ENCODE measurements around the gene TRAPPC5.

The TRAPPC5 gene

GRCh38 chr19:7646426-7646700, 34.3 kb upstream of the TRAPPC5 start:
- DNase-seq, result no peak

GRCh38 chr19:7647156-7647555, 33.5 kb upstream of the TRAPPC5 start:
- DNase-seq, result no peak

- no peak for DNase-seq
Measured at GRCh38 chr19:7648265-7649014, 32.2 kb upstream of the TRAPPC5 start.

- no peak for DNase-seq
Measured at GRCh38 chr19:7650148-7650547, 30.5 kb upstream of the TRAPPC5 start.

GRCh38 chr19:7652061-7652641, 28.5 kb upstream of the TRAPPC5 start:
- DNase-seq, result peak; percentile 55 to 63

- DNase-seq, result no peak
Measured at GRCh38 chr19:7654401-7654800, 26.2 kb upstream of the TRAPPC5 start.

- no peak for DNase-seq
Measured at GRCh38 chr19:7655581-7655980, 25.1 kb upstream of the TRAPPC5 start.

- DNase-seq, result no peak
Measured at GRCh38 chr19:7657131-7657751, 23.4 kb upstream of the TRAPPC5 start.

- no peak for DNase-seq
Measured at GRCh38 chr19:7658219-7658686, 22.4 kb upstream of the TRAPPC5 start.

- no peak for DNase-seq
Measured at GRCh38 chr19:7661744-7662538, 18.7 kb upstream of the TRAPPC5 start.

- no peak for DNase-seq
Measured at GRCh38 chr19:7662657-7663056, 18.0 kb upstream of the TRAPPC5 start.

GRCh38 chr19:7663706-7664105, 16.9 kb upstream of the TRAPPC5 start:
- no peak for DNase-seq

GRCh38 chr19:7665076-7665475, 15.6 kb upstream of the TRAPPC5 start:
- no peak for DNase-seq

GRCh38 chr19:7668842-7669241, 11.8 kb upstream of the TRAPPC5 start, which contains the start of gene RETN:
Gene RETN (plus strand): TSS chr19:7669049. CDS start chr19:7669327, 278 bp downstream.
- DNase-seq, result no peak

- no peak for DNase-seq
Measured at GRCh38 chr19:7669641-7670040, 11.0 kb upstream of the TRAPPC5 start.

GRCh38 chr19:7670150-7670783, 10.4 kb upstream of the TRAPPC5 start:
- no peak for DNase-seq

- DNase-seq, result no peak
Measured at GRCh38 chr19:7670790-7671189, 9.8 kb upstream of the TRAPPC5 start.

GRCh38 chr19:7672522-7672921, 8.1 kb upstream of the TRAPPC5 start:
- no peak for DNase-seq

GRCh38 chr19:7674010-7675005, 6.3 kb upstream of the TRAPPC5 start:
- peak; percentile 36 to 42 for DNase-seq

- DNase-seq, result no peak
Measured at GRCh38 chr19:7676376-7676775, 4.3 kb upstream of the TRAPPC5 start.

- no peak for DNase-seq
Measured at GRCh38 chr19:7676854-7677253, 3.8 kb upstream of the TRAPPC5 start, which contains the start of gene MCEMP1. Gene MCEMP1 (plus strand): TSS chr19:7677090. CDS start chr19:7677121, 31 bp downstream.
